ENCODE results near the gene NUAK1. TPM values are rescaled to one million over a fixed set of nuclear protein-coding genes. Genes with fewer than 3 reads are reported as not detected.

NUAK1 gene
- total RNA-seq, 4 donors from 2014 or later: 1.1 to 5.1 (median 2.3) TPM

DNA sequence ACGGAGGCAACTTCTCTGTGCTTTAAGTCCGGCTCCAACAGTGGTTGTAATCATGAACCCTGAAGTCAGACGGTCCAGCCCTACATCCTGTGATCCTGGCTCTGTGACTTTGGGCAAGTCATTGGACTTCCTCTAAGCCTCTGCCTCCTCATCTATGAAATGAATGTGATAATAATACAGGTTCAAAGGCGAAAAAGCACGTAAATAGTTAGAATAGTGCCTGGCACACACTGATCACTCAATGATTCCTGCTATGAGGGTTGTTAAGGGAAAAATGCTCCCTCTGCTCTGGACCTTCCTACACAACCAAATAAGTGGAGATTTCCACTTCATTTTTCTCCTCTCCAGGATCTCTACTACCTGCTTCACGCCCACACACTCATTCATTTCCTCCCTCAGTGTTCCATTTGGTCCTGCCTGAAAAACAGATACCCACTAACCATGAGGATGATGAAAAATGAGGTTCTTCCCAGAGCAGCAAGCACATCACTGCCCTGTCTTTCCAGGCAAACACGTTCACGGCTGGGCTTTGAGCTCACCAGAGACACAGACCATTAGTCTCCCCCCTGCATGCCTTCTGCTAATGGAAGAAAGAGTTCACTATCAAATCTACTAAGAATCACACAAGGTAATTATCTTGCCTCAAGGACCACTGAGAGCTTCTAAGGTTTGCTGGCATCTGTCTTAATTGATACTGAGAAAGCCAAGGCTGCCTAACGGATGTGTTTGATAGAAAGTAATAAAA is 13.2 kb downstream of the NUAK1 start:
- peaks cover 0 to 72% (median 17%) of the 10 kb centered on the region in 3 donors for H3K4me1 ChIP-seq
- no peaks in the 10 kb centered on the region for H3K36me3 ChIP-seq
- H3K27ac ChIP-seq: peak overlapping the region in 3 of 4 donors; percentile 23 to 71 (median 45)
- DNase-seq: no peak
- H3K4me3 ChIP-seq: no peak overlapping the region
- TF ChIP-seq, protein P1, sequence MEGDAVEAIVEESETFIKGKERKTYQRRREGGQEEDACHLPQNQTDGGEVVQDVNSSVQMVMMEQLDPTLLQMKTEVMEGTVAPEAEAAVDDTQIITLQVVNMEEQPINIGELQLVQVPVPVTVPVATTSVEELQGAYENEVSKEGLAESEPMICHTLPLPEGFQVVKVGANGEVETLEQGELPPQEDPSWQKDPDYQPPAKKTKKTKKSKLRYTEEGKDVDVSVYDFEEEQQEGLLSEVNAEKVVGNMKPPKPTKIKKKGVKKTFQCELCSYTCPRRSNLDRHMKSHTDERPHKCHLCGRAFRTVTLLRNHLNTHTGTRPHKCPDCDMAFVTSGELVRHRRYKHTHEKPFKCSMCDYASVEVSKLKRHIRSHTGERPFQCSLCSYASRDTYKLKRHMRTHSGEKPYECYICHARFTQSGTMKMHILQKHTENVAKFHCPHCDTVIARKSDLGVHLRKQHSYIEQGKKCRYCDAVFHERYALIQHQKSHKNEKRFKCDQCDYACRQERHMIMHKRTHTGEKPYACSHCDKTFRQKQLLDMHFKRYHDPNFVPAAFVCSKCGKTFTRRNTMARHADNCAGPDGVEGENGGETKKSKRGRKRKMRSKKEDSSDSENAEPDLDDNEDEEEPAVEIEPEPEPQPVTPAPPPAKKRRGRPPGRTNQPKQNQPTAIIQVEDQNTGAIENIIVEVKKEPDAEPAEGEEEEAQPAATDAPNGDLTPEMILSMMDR (IDR thresholded peaks at IDR 0.05): no peak
- TF ChIP-seq POLR2A (IDR thresholded peaks at IDR 0.05): no peak
- WGBS, 2 donors: 71 to 84% methylated on average over 9 of the region's 9 CpGs
- H3K9me3 ChIP-seq: no peaks in the 10 kb centered on the region
- intact Hi-C loops (cut with DNase I): no loop called here
- H3K27me3 ChIP-seq: peaks cover 0 to 21% (median 0%) of the 10 kb centered on the region in 4 donors

GRCh38 chr12:106123551-106124081 is 15.1 kb downstream of the NUAK1 start:
- DNase-seq: no peak

GRCh38 chr12:106123110-106123509 is 15.6 kb downstream of the NUAK1 start:
- Histone ChIP-seq H3K27ac (peak overlapping the region in 2 of 4 donors; percentile 62 to 71), H3K4me3 (no peak overlapping the region), H3K27me3 (peaks cover 0 to 18% (median 0%) of the 10 kb centered on the region in 4 donors), H3K9me3 (no peaks in the 10 kb centered on the region), H3K36me3 (no peaks in the 10 kb centered on the region), H3K4me1 (peaks cover 0 to 71% (median 17%) of the 10 kb centered on the region in 3 donors)
- 79% methylated on average over 5 of the region's 5 CpGs for whole genome bisulfite sequencing, 2 donors
- intact Hi-C loops (cut with DNase I): no loop called here
- TF ChIP-seq, protein P1 (IDR thresholded peaks at IDR 0.05): no peak
- no peak for TF ChIP-seq POLR2A (IDR thresholded peaks at IDR 0.05)
- DNase-seq: no peak

More at GRCh38 chr12:106123551-106124081, 15.1 kb downstream of the NUAK1 start:
- no peak overlapping the region for H3K4me3 ChIP-seq
- no peaks in the 10 kb centered on the region for H3K36me3 ChIP-seq
- TF ChIP-seq, protein P1 (IDR thresholded peaks at IDR 0.05): no peak
- TF ChIP-seq POLR2A (IDR thresholded peaks at IDR 0.05): no peak
- WGBS, 2 donors: 69 to 83% methylated on average over 10 of the region's 10 CpGs
- peaks cover 0 to 18% (median 0%) of the 10 kb centered on the region in 4 donors for H3K27me3 ChIP-seq
- peak overlapping the region in 3 of 4 donors; percentile 14 to 71 (median 62) for H3K27ac ChIP-seq
- H3K4me1 ChIP-seq: peaks cover 0 to 66% (median 17%) of the 10 kb centered on the region in 3 donors
- H3K9me3 ChIP-seq: no peaks in the 10 kb centered on the region
- intact Hi-C loops (cut with DNase I): no loop called here

DNA sequence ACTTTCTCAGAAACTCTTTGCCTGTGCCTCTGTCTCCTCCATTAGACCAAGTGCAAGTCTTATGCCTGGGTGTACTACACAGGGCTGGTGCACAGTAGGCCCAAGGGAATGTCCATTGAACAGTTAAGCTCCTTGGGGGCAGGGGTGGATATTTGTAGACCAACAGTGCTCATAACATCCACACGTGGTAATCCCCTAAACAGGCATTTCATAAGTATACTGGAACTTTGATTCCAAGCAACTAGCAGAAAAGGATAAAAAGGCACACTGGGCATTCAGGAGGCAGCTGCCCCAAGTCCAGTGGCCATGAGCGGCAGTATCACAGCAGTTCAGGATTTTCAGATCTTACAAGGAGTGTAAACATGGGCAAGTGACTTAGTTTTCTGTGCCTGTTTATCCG is 16.8 kb downstream of the NUAK1 start:
- TF ChIP-seq, protein P1 (IDR thresholded peaks at IDR 0.05): no peak
- TF ChIP-seq POLR2A (IDR thresholded peaks at IDR 0.05): no peak
- Histone ChIP-seq H3K27ac (peak overlapping the region in 2 of 4 donors; percentile 62 to 77), H3K36me3 (no peaks in the 10 kb centered on the region), H3K4me1 (peaks cover 0 to 67% (median 13%) of the 10 kb centered on the region in 3 donors), H3K27me3 (peaks cover 0 to 22% (median 0%) of the 10 kb centered on the region in 4 donors), H3K4me3 (no peak overlapping the region), H3K9me3 (no peaks in the 10 kb centered on the region)
- DNase-seq: no peak
- intact Hi-C loops (cut with DNase I): no loop called here
- 80 to 95% methylated on average over 2 to 3 of the region's 3 CpGs for WGBS, 2 donors

- TF ChIP-seq, protein P1 (IDR thresholded peaks at IDR 0.05): no peak
- TF ChIP-seq POLR2A (IDR thresholded peaks at IDR 0.05): no peak
- no peaks in the 10 kb centered on the region for H3K9me3 ChIP-seq
- peaks cover 0 to 59% (median 3%) of the 10 kb centered on the region in 3 donors for H3K4me1 ChIP-seq
- H3K36me3 ChIP-seq: no peaks in the 10 kb centered on the region
- DNase-seq: no peak
- intact Hi-C loops (cut with DNase I): no loop called here
- H3K27me3 ChIP-seq: peaks cover 0 to 33% (median 0%) of the 10 kb centered on the region in 4 donors
- H3K4me3 ChIP-seq: no peak overlapping the region
- WGBS, 2 donors: 65 to 80% methylated on average over 7 to 8 of the region's 8 CpGs
- peak overlapping the region in 3 of 4 donors; percentile 30 to 77 (median 67) for H3K27ac ChIP-seq
Measured at GRCh38 chr12:106120519-106121105, 18.1 kb downstream of the NUAK1 start.

All from esophagus squamous epithelium (tissue), 5 donors.